GM13977 (cell line): ENCODE measurements around the gene FCMR.

ENCODE experiments used
- DNase-seq: peaks from one replicate; pipeline ENCODE4 v3.0.0; 2012; ENCODE audit warnings: low spot score
- CTCF ChIP-seq: IDR thresholded peaks from 2 replicates; pipeline ENCODE4 v1.5.1; 2012; ENCODE audit warnings: mild to moderate bottlenecking, control low read depth; ENCODE audit not compliant: insufficient read depth; ENCODE audit errors: extremely low read depth, missing control alignments
- in situ Hi-C: fragments of 300-500 bp; cut with MboI; formaldehyde crosslinking; loops from one replicate; pipeline ENCODE4 v1.12.0; 2022; ENCODE audit warnings: low sequenced_read_pairs, low pct_unique_long_range_greater_than_20kb, mixed read lengths, inconsistent platforms; ENCODE audit not compliant: unreplicated experiment

FCMR gene

GRCh38 chr1:206892351-206892984 is 29.3 kb downstream of the FCMR start:
- in situ Hi-C loops: no loop called here
- no peak for TF ChIP-seq CTCF
- DNase-seq: no peak

GRCh38 chr1:206891412-206891811 is 30.3 kb downstream of the FCMR start:
- DNase-seq: no peak
- in situ Hi-C loops: no loop called here
- TF ChIP-seq CTCF: no peak

- no peak for DNase-seq
- in situ Hi-C loops: no loop called here
- TF ChIP-seq CTCF: no peak
These were observed 31.3 kb downstream of the FCMR start for GRCh38 chr1:206890125-206891060.

- in situ Hi-C loops: no loop called here
- DNase-seq: no peak
- no peak for TF ChIP-seq CTCF
These were observed 34.0 kb downstream of the FCMR start for GRCh38 chr1:206887701-206888100.

DNA sequence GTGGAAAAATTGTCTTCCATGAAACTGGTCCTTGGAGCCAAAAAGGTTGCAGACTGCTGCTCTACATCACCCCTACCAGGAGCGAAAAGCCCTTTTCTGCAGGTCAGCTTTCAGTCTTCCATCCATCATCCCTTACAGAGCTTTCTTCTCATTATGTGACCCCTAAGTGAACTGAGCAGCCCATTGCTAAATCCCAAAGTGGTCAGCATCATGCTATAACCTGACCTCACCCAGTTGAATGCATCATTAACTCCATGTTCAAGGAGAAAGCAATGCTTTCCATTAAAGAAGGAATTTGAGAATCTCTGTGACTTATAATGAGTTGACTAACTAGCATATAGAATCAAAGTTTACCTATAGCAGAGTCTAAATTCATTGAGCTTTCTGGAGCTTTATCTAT is 34.9 kb downstream of the FCMR start:
- in situ Hi-C loops: no loop called here
- DNase-seq: no peak
- TF ChIP-seq CTCF: no peak

DNA sequence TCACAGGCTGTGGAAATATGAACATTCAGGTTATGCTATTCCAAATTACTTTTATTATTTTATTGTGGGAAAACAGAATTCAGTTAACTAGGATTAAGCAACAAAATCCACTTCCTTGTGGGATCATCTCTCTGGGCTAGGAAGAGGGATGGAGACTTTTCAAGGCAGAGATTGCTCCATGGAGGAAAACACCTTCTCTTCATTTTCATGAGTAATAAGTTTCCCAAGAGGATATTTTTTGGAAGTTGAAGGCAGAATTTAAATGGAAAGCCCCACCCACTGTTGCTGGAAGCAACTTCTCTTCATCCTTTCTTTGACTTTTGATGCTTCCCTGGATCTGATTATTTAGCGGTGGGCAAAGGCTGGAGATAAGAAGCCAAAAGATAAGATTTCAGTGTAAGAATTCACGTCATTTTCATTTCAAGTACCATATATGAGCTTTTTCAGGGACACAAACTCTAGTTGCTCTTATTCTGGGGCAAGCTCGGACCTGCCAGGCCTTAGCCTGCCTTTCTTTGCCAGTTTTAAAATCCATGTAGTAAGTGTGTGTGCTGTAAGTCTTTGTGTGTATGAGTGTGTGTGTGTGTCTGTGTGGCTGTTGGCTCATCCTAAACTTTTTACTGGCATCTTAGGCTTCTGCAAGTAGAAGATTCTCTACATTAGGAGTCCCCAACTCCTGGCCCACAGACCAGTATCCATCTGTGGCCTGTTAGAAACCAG is 36.2 kb downstream of the FCMR start:
- DNase-seq: no peak
- in situ Hi-C loops: no loop called here

More for the DNA sequence above, 36.2 kb downstream of the FCMR start:
- TF ChIP-seq CTCF: no peak
